Esophagus muscularis mucosa (tissue), 4 donors: ENCODE results near the gene C3orf22.

Source experiments
- CTCF ChIP-seq, 3 experiments: fragments of 200-600 bp in 2 of 3; fragments of 450-650 bp in 1 of 3; sonication (generic) in 2 of 3; IDR thresholded peaks; one replicate each; pipeline ENCODE4 v1.5.1; 2017 to 2019; ENCODE audit warnings: antibody characterized with exemption in 3 of 3, mild to moderate bottlenecking in 2 of 3, moderate library complexity in 1 of 3
- EP300 ChIP-seq: sonication (generic); formaldehyde crosslinking; IDR thresholded peaks from one replicate; pipeline ENCODE4 v1.6.1; 2017; ENCODE audit warnings: antibody characterized with exemption
- POLR2A ChIP-seq: fragments of 450-650 bp; IDR thresholded peaks from one replicate; pipeline ENCODE4 v1.6.1; 2017; ENCODE audit warnings: antibody characterized with exemption, moderate library complexity, mild to moderate bottlenecking, low read depth
- POLR2AphosphoS5 ChIP-seq, 2 donors: sonication (generic); formaldehyde crosslinking; IDR thresholded peaks; one replicate each; pipeline ENCODE4 v1.6.1; 2017; ENCODE audit warnings: antibody characterized with exemption in 2 of 2

GRCh38 chr3:126512026-126512425, 46.7 kb downstream of the C3orf22 start:
- TF ChIP-seq CTCF (IDR thresholded peaks at IDR 0.05) (no peak), POLR2A (no peak), POLR2AphosphoS5 (IDR thresholded peaks at IDR 0.05) (no peak), EP300 (no peak)
